ENCODE results near the gene ITGAV.
"Not testable (repeated sequence)": the region's sequence is repeated elsewhere in the genome, so short reads cannot be mapped to it uniquely, and the experiment has no call there.

ITGAV gene

DNA sequence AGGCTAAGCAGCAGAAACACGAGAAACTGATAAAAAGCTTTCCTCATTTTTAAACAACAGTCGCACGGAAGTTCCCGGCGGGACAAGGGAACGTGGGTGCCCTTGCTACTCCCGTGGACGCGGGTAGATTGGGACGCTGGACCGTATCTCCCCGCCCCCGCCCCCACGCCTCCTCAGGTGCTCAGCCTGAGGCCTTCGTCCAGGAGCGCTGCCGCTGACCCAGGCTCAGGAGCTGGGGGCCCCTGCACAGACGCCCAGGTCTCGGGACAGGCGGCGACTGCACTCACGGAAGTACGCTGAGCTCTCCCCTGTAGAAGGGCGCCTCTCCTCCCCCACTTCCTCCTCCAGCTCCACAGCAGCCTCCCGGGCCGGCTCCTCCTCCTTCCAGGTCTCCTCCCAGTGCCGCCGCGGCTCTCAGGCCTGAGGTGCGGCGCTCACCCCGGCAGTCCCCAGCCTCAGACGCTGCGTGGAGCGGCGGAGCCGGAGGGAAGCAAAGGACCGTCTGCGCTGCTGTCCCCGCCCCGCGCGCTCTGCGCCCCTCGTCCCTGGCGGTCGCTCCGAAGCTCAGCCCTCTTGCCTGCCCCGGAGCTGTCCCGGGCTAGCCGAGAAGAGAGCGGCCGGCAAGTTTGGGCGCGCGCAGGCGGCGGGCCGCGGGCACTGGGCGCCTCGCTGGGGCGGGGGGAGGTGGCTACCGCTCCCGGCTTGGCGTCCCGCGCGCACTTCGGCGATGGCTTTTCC is at the start of gene ITGAV:
Gene ITGAV, plus strand, starts transcription at position 445 of the 738 bp plus-strand sequence. Its CDS starts 283 bp downstream, at position 728.
- DNase-seq (ENCODE audit: low read depth) = peak; percentile 65

DNA sequence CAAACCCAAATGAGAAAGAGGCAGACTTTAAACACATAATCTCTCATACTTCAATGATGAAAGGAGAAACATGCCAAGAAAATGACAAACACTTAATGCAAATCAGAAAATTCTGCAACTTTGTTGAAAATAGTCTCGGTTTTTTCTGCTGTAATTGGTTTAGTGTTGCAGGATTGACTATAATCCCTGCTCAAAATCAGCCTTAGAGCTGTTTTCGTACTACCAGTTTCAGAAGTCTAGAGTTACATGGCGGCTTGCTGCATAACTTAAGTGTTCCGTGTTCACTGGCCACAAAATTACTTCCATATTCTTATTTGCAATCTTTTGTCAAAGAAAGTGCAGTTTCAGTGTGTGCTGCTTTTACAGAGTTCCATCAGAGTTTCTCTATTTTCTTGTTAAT is 48.9 kb upstream of the ITGAV start:
- DNase-seq (ENCODE audit: low read depth) = no peak

DNA sequence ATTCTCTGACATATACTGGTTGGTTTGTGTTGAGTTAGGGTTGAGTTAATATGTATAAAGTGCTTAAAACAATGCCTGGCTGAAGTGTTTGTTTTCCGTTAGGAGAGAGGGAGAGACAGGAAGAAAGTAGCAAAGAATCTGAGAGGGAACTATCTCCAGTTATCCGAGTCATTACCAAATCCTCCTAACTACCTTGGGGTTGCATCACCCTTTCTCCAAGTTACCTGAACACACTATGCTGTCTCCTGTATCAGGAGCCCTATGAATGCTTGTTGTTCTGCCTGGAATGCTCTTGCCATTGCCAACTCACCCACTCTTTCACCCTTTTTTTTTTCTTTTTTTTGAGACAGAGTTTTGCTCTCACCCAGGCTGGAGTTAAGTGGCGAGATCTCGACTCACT is 47.9 kb upstream of the ITGAV start:
- DNase-seq (ENCODE audit: low read depth) = no peak

DNA sequence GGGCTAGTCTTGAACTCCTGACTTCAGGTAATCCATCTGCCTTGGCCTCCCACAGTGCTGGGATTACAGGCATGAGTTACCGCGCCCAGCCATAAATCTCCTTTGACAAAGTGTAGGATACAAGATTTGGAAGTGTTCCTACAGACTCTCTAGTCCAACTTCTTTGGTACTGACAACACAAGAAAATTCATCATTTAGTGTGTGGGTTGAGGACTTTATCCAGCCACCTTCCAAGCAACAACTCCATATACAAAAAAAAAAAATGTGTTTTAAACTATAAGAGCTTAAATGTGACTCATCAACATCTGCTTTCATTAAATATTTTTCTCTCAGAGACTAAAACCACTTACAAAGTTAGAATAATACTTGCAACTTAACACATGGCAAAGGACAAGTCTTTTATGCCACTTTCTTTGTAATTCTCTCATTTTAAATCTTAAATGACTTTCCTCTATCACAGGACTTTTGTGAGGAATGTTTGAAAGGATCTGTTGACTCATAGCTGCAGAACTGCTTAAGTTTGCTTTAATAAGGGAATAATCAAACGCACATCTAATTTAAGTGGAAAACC is 46.2 kb upstream of the ITGAV start:
- no peak for DNase-seq (ENCODE audit: low read depth)

DNA sequence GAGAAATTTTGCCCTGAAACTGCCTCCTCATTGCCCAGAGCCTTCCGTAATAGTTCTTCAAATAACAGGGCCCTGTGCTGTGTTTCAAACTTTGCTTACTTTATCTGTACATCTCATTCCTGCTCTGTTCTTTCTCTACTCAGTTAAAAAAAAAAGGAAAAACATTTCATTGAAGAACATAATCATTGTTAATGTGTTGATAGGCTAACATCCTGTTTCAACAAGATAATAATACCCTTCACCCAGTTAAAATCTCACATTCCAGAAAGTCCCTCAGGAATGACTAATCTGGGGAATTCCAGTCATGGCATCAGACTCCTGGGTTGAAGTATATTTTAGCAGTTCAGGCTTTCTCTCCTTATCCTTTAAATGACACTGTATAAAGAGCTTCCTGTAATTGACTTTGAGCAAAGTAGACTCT is 45.6 kb upstream of the ITGAV start:
- DNase-seq (ENCODE audit: low read depth) = no peak

DNA sequence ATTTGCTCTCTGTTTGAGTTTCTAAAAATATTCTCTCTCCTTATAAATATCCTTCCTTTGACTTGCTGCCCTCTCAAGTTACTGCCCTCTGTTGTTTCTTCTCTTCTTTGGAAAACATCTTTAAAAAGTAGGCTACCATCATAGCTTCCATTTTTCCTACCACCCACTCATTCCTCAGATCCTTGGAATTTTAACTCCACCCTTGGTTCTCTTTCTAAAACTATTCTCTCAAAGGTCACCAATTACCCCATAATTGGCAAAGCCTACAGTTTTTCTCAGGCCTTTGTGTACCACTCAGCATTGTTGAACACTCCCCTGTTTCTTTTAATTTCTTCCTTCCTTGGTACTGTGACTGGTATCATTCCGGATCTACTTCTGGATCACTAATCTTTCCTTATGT is 43.0 kb upstream of the ITGAV start:
- no peak for DNase-seq (ENCODE audit: low read depth)

DNA sequence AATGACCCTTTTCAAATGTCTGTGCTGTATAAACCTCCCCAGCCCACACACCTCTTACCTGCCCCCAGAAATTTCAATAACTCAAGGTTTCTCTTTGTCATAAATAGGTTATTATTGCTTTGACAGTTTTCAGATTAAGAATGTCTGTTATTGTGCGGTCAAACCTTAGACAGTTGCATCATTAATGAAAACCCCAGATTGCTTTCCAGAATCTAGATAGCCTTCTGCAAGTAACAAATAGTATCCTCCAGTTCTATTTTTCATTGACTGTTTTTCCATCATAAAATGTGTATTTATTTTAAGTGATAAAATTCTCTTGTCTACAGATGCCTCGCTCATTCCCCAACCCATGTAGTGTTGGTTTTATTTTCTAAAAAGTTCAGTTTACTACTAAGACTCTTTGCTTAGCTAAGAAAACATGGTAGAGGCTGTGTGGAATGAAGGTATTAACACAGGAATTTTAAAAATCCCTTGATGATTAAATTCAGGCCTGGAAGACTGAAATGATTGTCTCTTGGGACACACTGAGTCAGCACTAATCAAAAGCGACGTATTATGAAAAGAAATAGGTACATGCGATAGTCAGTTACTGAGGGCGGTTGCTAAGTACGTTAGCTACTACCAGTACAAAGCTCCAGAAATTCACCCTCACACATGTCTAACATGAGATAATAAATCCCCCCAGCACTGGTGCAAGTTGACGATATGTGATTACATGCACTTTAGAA is 38.4 kb upstream of the ITGAV start:
- DNase-seq (ENCODE audit: low read depth) = no peak

DNA sequence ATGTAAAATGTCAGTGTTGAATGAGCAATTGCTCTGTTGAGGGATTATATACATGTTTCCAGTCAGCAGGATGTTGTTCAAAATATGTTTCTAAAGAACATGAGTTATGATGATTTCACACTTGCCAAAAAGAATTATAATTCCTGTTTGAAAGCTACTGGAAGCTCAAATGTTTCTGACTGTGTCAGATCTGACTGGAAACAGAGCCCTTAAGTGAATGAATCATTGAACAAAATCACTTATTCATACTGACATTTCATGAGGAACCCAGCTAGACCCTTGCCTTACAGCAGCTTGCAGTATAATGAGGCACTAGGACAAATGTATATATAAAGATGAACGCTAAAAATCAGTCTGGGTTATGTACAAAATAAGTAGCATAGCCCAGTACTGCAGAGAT is 35.4 kb upstream of the ITGAV start:
- DNase-seq (ENCODE audit: low read depth) = no peak

DNA sequence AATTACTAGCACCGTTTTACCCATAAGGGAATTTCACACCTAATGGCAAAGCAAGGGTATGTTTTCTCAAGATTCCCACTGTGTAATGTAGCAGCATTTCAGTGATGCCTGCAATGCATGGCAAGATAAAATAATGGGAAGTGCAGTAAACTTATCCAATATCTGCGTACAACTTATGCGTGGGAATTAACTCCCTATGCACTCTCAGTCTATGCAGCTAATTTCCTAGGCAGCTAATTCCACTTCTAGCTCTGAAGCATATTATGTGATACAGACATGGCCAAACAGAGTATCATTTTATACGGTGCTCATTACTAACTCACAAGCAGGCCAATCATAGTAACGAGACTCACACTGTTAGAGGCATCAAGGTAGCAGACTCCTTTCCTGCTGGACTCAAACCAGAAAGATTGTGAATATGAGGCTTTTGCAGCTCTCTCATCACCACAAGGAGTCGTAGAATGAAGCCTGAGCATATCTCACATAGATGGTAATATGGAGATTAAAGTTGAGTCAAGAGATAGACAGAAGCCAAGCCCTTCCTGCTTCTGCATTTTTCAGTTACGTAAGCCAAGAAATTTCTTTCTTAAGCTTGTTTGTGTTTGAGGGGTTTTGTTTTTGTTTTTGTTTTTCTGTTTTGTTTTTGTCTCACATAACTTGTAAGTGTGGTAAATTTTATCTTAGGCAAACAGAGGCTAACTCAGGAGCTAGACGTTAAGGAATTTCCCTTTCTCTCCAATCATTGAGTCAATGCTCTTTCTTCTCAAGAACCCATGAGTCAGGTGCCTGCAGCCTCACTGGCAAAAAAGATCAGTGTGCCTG is 34.8 kb upstream of the ITGAV start:
- DNase-seq (ENCODE audit: low read depth) = no peak

DNA sequence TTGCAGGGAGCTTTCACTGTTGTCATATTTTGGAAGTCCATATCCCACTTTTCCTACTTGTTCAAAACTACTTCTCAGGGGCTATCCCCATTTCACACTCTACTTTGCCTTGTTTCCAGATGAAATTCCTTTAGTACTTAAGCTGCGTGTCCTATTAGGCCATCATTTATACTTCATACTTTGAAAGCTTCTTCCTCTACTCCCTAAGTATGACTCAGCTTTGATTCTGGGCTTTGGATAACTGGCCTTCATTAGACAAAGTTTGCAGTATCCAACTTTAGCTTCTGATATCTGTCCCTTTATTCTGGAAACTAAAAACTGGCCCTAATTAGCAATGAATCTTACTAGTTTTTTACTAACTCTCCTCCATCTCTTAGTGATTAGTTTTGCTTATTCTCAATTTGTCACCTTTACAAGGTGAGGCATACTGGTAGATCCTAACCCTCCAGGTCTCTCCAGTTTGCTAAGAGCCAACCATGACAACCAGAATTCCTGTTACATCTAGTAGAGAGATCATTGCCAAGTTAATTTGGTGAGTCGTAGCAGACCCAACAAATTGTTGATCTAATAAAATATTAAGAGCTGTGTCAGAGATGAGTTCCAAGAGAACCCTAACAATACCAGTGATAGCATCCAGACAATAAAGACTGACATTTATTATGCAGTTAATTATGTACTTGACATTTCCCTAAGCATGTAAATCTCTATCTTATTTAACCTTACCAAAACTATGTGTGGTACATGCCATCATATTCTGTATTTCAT is 31.2 kb upstream of the ITGAV start:
- no peak for DNase-seq (ENCODE audit: low read depth)

DNA sequence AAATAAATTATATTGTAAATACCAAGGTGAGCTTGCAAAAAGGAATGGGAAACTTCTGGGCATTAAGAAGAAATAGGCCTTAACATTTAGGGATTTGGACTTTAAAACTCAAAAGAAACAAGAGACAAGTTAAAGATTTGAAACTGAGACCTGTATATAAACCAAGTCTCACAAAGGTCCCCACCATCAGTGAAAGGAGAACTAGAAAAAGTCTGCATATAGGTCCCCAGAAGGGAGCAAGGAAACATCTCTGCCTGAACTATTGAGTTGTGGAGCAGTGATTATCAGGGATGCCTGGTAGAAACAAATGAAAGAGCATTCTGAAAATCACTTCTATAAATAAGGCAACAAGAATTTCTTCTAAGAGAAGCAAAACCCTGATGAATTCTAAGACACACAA is 30.5 kb upstream of the ITGAV start:
- no peak for DNase-seq (ENCODE audit: low read depth)

DNA sequence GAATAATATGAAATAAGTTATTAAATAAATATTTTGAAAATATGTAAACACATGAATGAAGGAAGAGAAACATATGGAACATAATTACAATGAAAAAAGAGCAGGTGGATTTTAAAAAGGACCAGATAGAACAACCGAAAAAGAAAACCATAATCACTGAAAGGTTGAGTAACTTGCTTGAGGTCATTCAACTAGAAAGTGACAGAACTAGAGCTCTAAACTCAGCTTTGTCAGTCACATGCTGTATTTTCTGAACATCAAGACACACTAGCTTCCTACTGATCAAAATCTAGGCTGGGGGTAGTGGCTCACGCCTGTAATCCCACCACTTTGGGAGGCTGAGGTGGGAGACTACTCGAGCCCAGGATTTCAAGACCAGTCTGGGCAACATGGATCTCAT is 30.0 kb upstream of the ITGAV start:
- DNase-seq (ENCODE audit: low read depth) = no peak

DNA sequence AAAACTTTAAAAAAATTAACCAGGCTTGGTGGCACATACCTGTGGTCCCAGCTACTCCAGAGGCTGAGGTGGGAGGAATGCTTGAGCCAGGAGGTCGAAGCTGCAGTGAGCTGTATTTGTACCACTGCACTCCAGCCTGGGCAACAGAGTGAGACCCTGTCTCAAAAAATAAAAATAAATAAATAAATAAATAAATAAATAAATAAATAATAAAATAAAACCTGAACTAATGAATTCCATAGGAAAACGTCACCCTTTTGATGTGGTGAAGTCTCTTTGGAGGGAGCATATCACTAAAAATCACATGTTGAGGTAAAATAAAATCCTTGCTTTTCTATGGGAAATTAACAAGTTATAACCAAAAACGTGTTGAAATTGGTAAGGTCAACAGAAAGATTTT is 29.6 kb upstream of the ITGAV start:
- no peak for DNase-seq (ENCODE audit: low read depth)

DNA sequence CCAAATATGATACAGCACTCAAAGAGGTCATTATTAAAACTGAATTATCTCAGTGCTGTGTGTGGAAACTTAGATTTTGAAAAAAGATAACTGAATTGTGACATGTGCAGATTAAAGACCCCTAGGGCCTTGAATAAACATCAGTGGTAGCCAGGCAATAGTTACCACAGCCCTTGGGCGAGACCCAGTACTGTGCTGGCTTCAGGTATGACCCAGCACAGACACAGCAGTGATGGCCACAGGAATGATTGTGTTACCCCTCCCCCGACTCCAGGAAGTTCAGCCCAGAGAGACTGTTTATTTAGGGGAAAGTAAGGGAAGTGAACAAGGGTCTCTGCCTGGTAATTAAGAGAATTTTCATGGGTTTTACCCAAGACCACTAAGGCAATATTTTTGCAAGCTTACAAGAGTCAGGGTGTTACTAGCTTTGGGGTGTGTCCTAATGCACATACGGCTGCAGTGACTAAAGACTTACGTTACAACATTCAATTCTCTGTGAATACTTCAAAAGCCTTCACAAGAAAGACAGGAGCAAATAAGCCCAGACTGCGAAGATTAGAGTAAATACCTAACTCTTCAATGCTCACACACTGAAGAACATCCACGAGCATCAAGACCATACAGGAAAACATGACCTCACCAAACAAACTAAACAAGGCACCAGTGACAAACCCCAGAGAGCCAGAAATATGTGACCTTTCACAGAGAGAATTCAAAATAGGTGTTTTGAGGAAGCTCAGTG is 28.2 kb upstream of the ITGAV start:
- DNase-seq (ENCODE audit: low read depth) = no peak

DNA sequence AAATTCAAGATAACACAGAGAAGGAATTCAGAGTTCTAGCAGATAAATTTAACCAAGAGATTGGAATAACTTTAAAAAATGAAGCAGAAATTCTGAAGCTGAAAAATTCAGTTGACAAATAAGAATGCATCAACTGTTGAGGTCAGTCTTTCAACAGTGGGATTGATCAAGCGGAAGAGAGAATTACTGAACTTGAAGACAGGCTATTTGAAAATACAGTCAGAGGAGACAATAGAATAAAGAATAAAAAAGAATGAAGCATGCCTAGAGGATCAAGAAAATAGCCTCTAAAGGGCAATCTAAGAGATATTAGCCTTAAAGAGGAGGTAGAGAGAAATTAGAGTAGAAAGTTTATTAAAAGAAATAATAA is 27.7 kb upstream of the ITGAV start:
- no peak for DNase-seq (ENCODE audit: low read depth)

DNA sequence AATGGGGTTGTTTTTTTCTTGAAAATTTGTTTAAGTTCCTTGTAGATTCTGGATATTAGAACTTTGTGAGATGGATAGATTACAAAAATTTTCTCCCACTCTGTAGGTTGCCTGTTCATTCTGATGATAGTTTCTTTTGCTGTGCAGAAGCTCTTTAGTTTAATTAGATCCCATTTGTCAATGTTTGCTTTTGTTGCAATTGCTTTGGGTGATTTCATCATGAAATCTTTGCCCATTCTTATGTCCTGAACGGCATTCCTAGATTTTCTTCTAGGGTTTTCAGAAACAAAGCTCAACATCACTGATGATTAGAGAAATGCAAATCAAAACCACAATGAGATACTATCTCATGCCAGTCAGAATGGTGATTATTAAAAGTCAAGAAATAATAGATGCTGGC is 21.3 kb upstream of the ITGAV start:
- not testable (repeated sequence) for DNase-seq (ENCODE audit: low read depth)

DNA sequence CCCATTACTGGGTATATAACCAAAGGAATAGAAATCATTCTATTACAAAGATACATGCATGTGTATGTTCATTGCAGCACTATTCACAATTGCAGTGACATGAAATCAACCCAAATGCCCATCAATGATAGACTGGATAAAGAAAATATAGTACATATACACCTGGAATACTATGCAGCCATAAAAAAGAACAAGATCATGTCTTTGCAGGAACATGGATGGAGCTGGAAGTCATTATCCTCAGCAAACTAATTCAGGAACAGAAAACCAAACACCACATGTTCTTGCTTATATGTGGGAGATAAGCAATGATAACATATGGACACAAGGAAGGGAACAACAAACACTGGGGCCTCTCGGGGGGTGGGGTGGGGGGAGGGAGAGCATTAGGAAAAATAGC is 20.7 kb upstream of the ITGAV start:
- not testable (repeated sequence) for DNase-seq (ENCODE audit: low read depth)

DNA sequence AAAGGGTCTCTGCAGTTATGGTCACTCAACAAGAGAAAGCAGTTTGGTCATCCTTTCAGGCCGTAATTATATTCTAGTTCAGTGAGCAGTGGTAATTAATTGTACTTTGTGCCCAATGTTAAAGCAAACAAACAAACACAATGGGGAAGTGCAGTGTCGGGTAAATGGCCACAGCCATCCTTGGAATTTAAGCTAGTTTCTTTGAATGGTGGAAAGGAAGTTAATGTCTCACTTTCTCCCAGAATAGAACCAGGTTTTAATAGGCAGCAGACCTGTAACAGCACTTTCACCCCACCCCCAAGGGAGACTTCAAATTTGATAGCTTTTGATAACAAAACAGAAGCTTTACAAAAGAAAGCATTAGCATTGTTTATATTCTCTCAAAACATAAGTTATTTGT is 20.0 kb upstream of the ITGAV start:
- no peak for DNase-seq (ENCODE audit: low read depth)

DNA sequence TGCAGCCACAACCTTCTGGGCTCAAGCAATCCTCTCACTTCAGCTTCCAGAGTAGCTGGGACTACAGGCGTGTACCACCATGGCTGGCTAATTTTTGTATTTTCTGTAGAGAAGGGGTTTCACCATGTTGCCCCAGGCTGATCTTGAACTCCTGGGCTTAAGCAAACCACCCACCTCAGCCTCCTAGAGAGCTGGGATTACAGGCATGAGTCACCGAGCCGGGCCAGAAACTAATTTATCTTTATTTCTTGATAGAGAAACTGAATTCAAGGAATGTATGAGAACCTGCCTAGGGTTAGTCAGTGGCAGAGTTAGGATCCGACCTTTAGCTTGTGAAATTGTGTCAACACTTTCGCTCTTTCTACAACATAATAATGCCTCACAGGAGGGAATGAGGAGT is 19.3 kb upstream of the ITGAV start:
- DNase-seq (ENCODE audit: low read depth) = no peak

DNA sequence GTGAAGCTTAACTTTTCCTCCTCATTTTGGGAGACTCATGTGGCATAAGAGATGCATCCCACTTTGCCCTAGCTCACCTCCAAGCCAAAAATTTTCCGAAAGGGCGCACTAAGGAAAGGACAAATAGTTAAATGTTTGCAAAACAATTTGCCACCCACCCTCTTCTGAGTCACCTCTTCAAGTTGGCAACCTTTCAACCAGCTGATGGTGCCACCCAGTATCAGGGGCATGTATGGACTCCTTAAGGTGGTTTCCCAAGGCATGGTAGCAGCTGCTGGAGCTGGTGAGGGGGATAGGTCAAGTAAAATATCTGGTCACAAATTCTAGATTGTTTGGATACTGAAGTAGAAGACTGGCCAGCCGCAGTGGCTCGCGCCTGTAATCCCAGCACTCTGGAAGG is 17.2 kb upstream of the ITGAV start:
- no peak for DNase-seq (ENCODE audit: low read depth)

DNA sequence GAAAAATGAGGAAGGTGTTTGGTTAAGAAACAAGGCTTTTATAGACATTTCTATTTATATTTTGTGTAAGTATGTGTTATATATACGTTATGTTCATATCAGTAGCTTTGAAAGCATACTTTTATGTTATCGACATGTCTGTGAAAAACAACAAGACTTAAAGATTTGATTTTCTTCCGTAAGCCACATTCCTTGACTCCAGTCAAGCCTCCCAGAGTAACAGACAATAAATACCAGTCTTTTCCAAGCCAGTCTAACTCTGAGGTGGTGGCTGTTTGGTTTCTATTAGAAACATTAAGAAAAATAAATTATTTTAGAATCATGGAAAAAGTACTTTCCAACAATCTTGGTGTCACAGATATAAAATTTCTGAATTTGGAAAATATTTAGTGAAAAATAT is 16.3 kb upstream of the ITGAV start:
- DNase-seq (ENCODE audit: low read depth) = no peak
